Measurements from ENCODE around the gene PRR11.
"Not testable (repeated sequence)": the region's sequence is repeated elsewhere in the genome, so short reads cannot be mapped to it uniquely, and the experiment has no call there.

PRR11 gene

GRCh38 chr17:59219992-59220327 lies 64.4 kb downstream of the PRR11 start:
- DNase-seq (ENCODE audit: low read depth): no peak

GRCh38 chr17:59220328-59221158 lies 65.0 kb downstream of the PRR11 start, which contains the start of gene GDPD1:
TSS of gene GDPD1 (plus strand) at chr17:59220511. CDS start at chr17:59220610, 99 bp downstream.
- peak; percentile 98 for DNase-seq (ENCODE audit: low read depth)

GRCh38 chr17:59221159-59221847 lies 65.8 kb downstream of the PRR11 start:
- no peak for DNase-seq (ENCODE audit: low read depth)

GRCh38 chr17:59223813-59224212 lies 68.3 kb downstream of the PRR11 start:
- DNase-seq (ENCODE audit: low read depth): no peak

- DNase-seq (ENCODE audit: low read depth): not testable (repeated sequence)
Measured at GRCh38 chr17:59228588-59228987, 73.0 kb downstream of the PRR11 start.

- no peak for DNase-seq (ENCODE audit: low read depth)
Measured at GRCh38 chr17:59230764-59231163, 75.2 kb downstream of the PRR11 start.

GRCh38 chr17:59234631-59235030 lies 79.1 kb downstream of the PRR11 start:
- no peak for DNase-seq (ENCODE audit: low read depth)

GRCh38 chr17:59238906-59239305 lies 83.4 kb downstream of the PRR11 start:
- no peak for DNase-seq (ENCODE audit: low read depth)

GRCh38 chr17:59244081-59244480 lies 88.5 kb downstream of the PRR11 start:
- DNase-seq (ENCODE audit: low read depth): no peak

All from activated T-helper 1 cell treated with Interleukin-2 at 50 U/mL for 16 hours (primary cell).